ENCODE data around the gene NKAIN2.

- TF ChIP-seq EP300 (IDR thresholded peaks at IDR 0.05; ENCODE audit: borderline replicate concordance in 1 of 2, low read depth in 1 of 2, low read length in 1 of 2) = no peak
- TF ChIP-seq TAF1 (IDR thresholded peaks at IDR 0.05; ENCODE audit: borderline replicate concordance, low read depth, low read length) = no peak
- TF ChIP-seq CTCF (IDR thresholded peaks at IDR 0.05) = no peak
- no peak for TF ChIP-seq MAX (IDR thresholded peaks at IDR 0.05; ENCODE audit: low read depth)
- no peak for TF ChIP-seq TEAD4 (IDR thresholded peaks at IDR 0.05; ENCODE audit: borderline replicate concordance, insufficient read depth)
- TF ChIP-seq JUND (IDR thresholded peaks at IDR 0.05) = 0 out of 2 replicates have a peak, but pooled peaks have one; percentile 4
- no peak for TF ChIP-seq SMC3 (IDR thresholded peaks at IDR 0.05; ENCODE audit: low read depth, low read length)
- TF ChIP-seq MXI1 (IDR thresholded peaks at IDR 0.05; ENCODE audit: low read depth, low read length) = no peak
- no peak for TF ChIP-seq MEF2A (IDR thresholded peaks at IDR 0.05; ENCODE audit: borderline replicate concordance, low read depth)
Measured at GRCh38 chr6:124487623-124488431, 684.2 kb downstream of the NKAIN2 start.

Data from SK-N-SH (cell line).